Activated T-helper 2 cell treated with anti-CD3 and anti-CD28 coated beads, Interferon-gamma antibody, Interleukin-2, Interleukin-4, amounts not matched to agents 10 μg/mL and 5 μg/mL and 100 μg/mL, durations not matched to agents 14 hours and 24 hours and 36 hours (primary cell): ENCODE data around the gene ENG. TPM values are rescaled to one million over a fixed set of nuclear protein-coding genes. Genes with fewer than 3 reads are reported as not detected.

Source experiments
- DNase-seq: peaks from one replicate; pipeline ENCODE4 v3.0.0; 2021; ENCODE audit warnings: low spot score
- H3K27ac Mint-ChIP-seq: one replicate; pipeline ENCODE4 v1.8.0; 2021; ENCODE audit warnings: mixed read lengths
- H3K27me3 Mint-ChIP-seq: one replicate; pipeline ENCODE4 v1.8.0; 2021; ENCODE audit warnings: low read depth, mixed read lengths
- H3K36me3 Mint-ChIP-seq: one replicate; pipeline ENCODE4 v1.8.0; 2021; ENCODE audit warnings: low read depth, mixed read lengths
- H3K4me1 Mint-ChIP-seq: one replicate; pipeline ENCODE4 v1.8.0; 2021; ENCODE audit warnings: low read depth, mixed read lengths
- H3K4me3 Mint-ChIP-seq: one replicate; pipeline ENCODE4 v1.8.0; 2021; ENCODE audit warnings: low read depth, mild to moderate bottlenecking, moderate library complexity, mixed read lengths
- H3K9me3 Mint-ChIP-seq: one replicate; pipeline ENCODE4 v1.8.0; 2021; ENCODE audit warnings: mixed read lengths
- intact Hi-C: fragments of 100-400 bp; cut with micrococcal nuclease; formaldehyde crosslinking; loops from one replicate; pipeline ENCODE4 v1.15.1; 2023
- total RNA-seq: library from RNA; stranded (reverse); gene quantifications from 2 replicates; pipeline ENCODE4 v1.2.3, GENCODE V29; 2022

The ENG gene
- total RNA-seq, 1 donor from 2014 or later: 27.5 TPM

GRCh38 chr9:127808347-127809001 lies 46.0 kb downstream of the ENG start:
- intact Hi-C loops: no loop called here
- Mint-ChIP-seq H3K4me3 (no peak overlapping the region), H3K36me3 (peaks cover 72% of the 10 kb centered on the region), H3K27ac (no peak overlapping the region), H3K9me3 (no peaks in the 10 kb centered on the region), H3K4me1 (peaks cover 12% of the 10 kb centered on the region), H3K27me3 (no peaks in the 10 kb centered on the region)
- DNase-seq: no peak

DNA sequence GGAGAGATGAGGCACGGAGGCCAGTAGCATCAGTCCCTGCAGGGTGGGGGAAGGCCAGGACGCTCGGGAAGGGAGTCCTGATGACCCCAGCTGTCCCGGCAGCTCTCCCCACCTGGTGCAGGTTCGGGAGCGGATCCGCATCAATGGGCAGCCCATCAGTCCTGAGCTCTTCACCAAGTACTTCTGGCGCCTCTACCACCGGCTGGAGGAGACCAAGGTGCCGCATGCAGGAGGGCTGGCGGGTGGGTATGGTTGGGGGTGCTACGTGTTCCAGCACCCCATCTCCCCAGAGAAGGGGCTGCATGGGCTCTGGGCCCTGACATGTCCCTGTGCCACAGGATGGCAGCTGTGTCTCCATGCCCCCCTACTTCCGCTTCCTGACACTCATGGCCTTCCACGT lies 47.6 kb downstream of the ENG start:
- H3K4me3 Mint-ChIP-seq: no peak overlapping the region
- peaks cover 64% of the 10 kb centered on the region for H3K36me3 Mint-ChIP-seq
- no peaks in the 10 kb centered on the region for H3K9me3 Mint-ChIP-seq
- peaks cover 19% of the 10 kb centered on the region for H3K4me1 Mint-ChIP-seq
- no peak for DNase-seq
- no peaks in the 10 kb centered on the region for H3K27me3 Mint-ChIP-seq
- H3K27ac Mint-ChIP-seq: no peak overlapping the region
- intact Hi-C loops: no loop called here

- intact Hi-C loops: no loop called here
- Mint-ChIP-seq H3K9me3 (no peaks in the 10 kb centered on the region), H3K4me3 (no peak overlapping the region), H3K27ac (no peak overlapping the region), H3K27me3 (no peaks in the 10 kb centered on the region), H3K36me3 (peaks cover 58% of the 10 kb centered on the region), H3K4me1 (peaks cover 23% of the 10 kb centered on the region)
- no peak for DNase-seq
These were observed 48.8 kb downstream of the ENG start for GRCh38 chr9:127805620-127806019.

- DNase-seq: no peak
- peaks cover 23% of the 10 kb centered on the region for H3K4me1 Mint-ChIP-seq
- H3K36me3 Mint-ChIP-seq: peaks cover 44% of the 10 kb centered on the region
- intact Hi-C loops: loop anchor here (1.0 to 2.0 kb wide), 2 partner anchors 62 to 117 kb away; no protein-coding TSS in a partner anchor
- peak overlapping the region; percentile 96 for H3K27ac Mint-ChIP-seq
- no peaks in the 10 kb centered on the region for H3K27me3 Mint-ChIP-seq
- H3K4me3 Mint-ChIP-seq: peak overlapping the region; percentile 96
- H3K9me3 Mint-ChIP-seq: no peaks in the 10 kb centered on the region
These were observed 50.7 kb downstream of the ENG start for GRCh38 chr9:127803507-127804352.

GRCh38 chr9:127802576-127803443 lies 51.6 kb downstream of the ENG start, which contains the start of gene FPGS:
Gene FPGS, plus strand, starts transcription at chr9:127802882. Its CDS starts 43 bp downstream, at chr9:127802925.
- DNase-seq: peak; percentile 78
- Mint-ChIP-seq H3K4me3 (peak within 1 kb of the TSS; percentile 96), H3K4me1 (peaks cover 24% of the 10 kb centered on the region), H3K27me3 (no peaks in the 10 kb centered on the region), H3K36me3 (peaks cover 39% of the 10 kb centered on the region), H3K9me3 (no peaks in the 10 kb centered on the region), H3K27ac (peak within 1 kb of the TSS; percentile 96)
- intact Hi-C loops: loop anchor here (1.0 to 2.0 kb wide), 3 partner anchors 20 to 118 kb away; no protein-coding TSS in a partner anchor

DNA sequence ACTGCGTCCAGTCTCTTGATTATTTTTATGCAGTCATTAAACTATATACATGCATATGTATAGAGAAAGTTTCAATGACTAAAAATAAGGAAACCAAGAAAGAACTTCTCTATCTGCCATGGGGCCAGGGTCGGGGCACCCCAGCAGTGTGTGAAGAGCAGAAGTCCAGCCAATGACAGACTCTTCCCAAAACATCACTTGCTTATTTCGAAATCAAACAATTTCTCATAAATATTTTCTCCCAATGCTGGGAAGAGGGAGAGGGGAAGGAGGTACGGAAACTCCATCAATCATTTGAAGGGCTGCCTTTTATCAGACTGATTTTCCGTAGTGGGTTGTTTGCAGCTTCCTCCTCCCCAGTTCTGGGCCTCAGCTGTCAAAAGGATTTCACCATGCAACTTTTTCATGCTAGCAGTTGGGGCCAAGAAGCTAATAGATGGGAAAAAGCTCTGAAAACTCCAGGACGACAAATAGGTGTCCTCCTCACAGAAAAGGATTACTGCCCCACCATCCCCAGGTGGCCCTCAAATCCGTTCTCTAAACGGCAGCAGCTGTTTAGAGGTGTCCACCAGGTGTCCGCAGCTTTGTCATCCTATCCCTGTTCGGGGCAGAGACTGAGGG lies 52.4 kb downstream of the ENG start:
- Mint-ChIP-seq H3K27ac (peak overlapping the region; percentile 77), H3K9me3 (no peaks in the 10 kb centered on the region), H3K4me1 (peaks cover 29% of the 10 kb centered on the region), H3K36me3 (peaks cover 31% of the 10 kb centered on the region), H3K4me3 (peak overlapping the region; percentile 74), H3K27me3 (no peaks in the 10 kb centered on the region)
- DNase-seq: no peak
- intact Hi-C loops: loop anchor here (1.0 to 2.0 kb wide), 2 partner anchors 19 to 119 kb away; no protein-coding TSS in a partner anchor

- Mint-ChIP-seq H3K27me3 (no peaks in the 10 kb centered on the region), H3K4me1 (peaks cover 23% of the 10 kb centered on the region), H3K4me3 (peak overlapping the region; percentile 62), H3K9me3 (no peaks in the 10 kb centered on the region), H3K27ac (peak overlapping the region; percentile 81), H3K36me3 (peaks cover 31% of the 10 kb centered on the region)
- intact Hi-C loops: no loop called here
- no peak for DNase-seq
These were observed 57.5 kb downstream of the ENG start for GRCh38 chr9:127796852-127797370.

DNA sequence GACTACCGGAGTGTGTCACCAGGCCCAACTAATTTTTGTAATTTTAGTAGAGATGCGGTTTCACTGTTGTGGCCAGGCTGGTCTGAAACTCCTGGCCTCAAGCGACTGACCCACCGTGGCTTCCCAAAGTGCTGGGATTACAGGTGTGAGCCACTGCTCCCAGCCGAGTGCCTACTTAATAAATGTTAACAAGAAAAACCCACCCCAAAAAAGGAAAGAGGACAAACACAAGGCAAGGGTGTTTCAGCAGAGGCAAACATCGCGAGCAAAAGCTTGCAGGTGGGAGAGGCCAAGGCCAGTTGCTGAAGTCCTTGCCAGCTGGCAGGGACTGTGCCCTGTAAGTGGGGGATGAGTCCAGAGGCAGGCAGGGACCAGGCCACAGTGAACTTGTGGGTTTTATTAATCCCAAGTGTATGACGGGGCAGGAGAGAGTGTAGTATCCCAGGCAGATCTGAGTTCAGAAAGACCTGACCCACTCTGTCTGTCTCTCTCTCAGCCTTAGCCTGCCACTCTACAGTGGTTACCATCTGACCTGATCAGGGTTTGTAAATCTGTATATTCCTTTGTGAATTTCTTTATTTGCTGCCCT lies 58.1 kb downstream of the ENG start:
- Mint-ChIP-seq H3K27me3 (no peaks in the 10 kb centered on the region), H3K9me3 (no peaks in the 10 kb centered on the region)

GRCh38 chr9:127794001-127794791 lies 60.3 kb downstream of the ENG start:
- Mint-ChIP-seq H3K9me3 (no peaks in the 10 kb centered on the region), H3K27ac (no peak overlapping the region), H3K36me3 (peaks cover 54% of the 10 kb centered on the region), H3K4me3 (no peak overlapping the region), H3K4me1 (peaks cover 25% of the 10 kb centered on the region), H3K27me3 (no peaks in the 10 kb centered on the region)
- intact Hi-C loops: no loop called here
- no peak for DNase-seq

More for the DNA sequence above, 58.1 kb downstream of the ENG start:
- H3K4me1 Mint-ChIP-seq: peaks cover 21% of the 10 kb centered on the region
- peak overlapping the region; percentile 62 for H3K4me3 Mint-ChIP-seq
- intact Hi-C loops: no loop called here
- DNase-seq: no peak
- H3K27ac Mint-ChIP-seq: peak overlapping the region; percentile 81
- peaks cover 36% of the 10 kb centered on the region for H3K36me3 Mint-ChIP-seq

GRCh38 chr9:127793093-127793708 lies 61.3 kb downstream of the ENG start:
- Mint-ChIP-seq H3K36me3 (peaks cover 64% of the 10 kb centered on the region), H3K4me1 (peaks cover 31% of the 10 kb centered on the region), H3K9me3 (no peaks in the 10 kb centered on the region), H3K27me3 (no peaks in the 10 kb centered on the region), H3K27ac (peak overlapping the region; percentile 22), H3K4me3 (no peak overlapping the region)
- intact Hi-C loops: no loop called here
- DNase-seq: no peak
